CD14-positive monocyte (primary cell): ENCODE results near the gene RPS6KA5. TPM values are rescaled to one million over a fixed set of nuclear protein-coding genes. Genes with fewer than 3 reads are reported as not detected.

ENCODE experiments used
- DNase-seq, 3 donors: peaks; one replicate each; pipeline ENCODE4 v3.0.0-alpha.2; 2011 to 2022
- H2AFZ ChIP-seq: 2 replicates; pipeline ENCODE4 v1.6.0; 2012; ENCODE audit warnings: mild to moderate bottlenecking, low read depth, low read length, inconsistent platforms; ENCODE audit not compliant: insufficient read depth, poor library complexity, severe bottlenecking
- H3K27ac ChIP-seq, 2 donors: 1 replicate in 1 of 2; 2 replicates in 1 of 2; pipeline ENCODE4 v1.5.1; 2012 to 2013; ENCODE audit warnings: low read length in 2 of 2, control low read depth in 1 of 2, inconsistent platforms in 1 of 2, low read depth in 1 of 2, mild to moderate bottlenecking in 1 of 2
- H3K27me3 ChIP-seq, 2 donors: one replicate each; pipeline versions ENCODE4 v1.6.0 to v1.6.1; 2011 to 2013; ENCODE audit warnings: low read length in 2 of 2; ENCODE audit not compliant: control insufficient read depth in 2 of 2, insufficient read depth in 2 of 2
- H3K36me3 ChIP-seq, 2 donors: replicated peaks in 1 of 2; 1 replicate in 1 of 2; 2 replicates in 1 of 2; pipeline versions ENCODE4 v1.5.1 to v1.6.1; 2012 to 2013; ENCODE audit warnings: low read length in 2 of 2, control low read depth in 1 of 2, inconsistent platforms in 1 of 2, mild to moderate bottlenecking in 1 of 2; ENCODE audit not compliant: insufficient read depth in 2 of 2, control insufficient read depth in 1 of 2
- H3K4me1 ChIP-seq, 2 donors: 1 replicate in 1 of 2; 2 replicates in 1 of 2; pipeline versions ENCODE4 v1.5.1 to v1.6.1; 2012 to 2013; ENCODE audit warnings: low read length in 2 of 2, control low read depth in 1 of 2, inconsistent platforms in 1 of 2, mild to moderate bottlenecking in 1 of 2, moderate library complexity in 1 of 2; ENCODE audit not compliant: insufficient read depth in 2 of 2, control insufficient read depth in 1 of 2
- H3K4me2 ChIP-seq: replicated peaks from 2 replicates; pipeline ENCODE3; 2012; ENCODE audit warnings: low read length, moderate library complexity, mild to moderate bottlenecking; ENCODE audit not compliant: poor library complexity, severe bottlenecking; ENCODE audit errors: extremely low read depth
- H3K4me3 ChIP-seq, 3 experiments: fragments of 200-600 bp in 1 of 3; sonication (generic) in 1 of 3; replicated peaks in 1 of 3; 1 replicate in 2 of 3; 2 replicates in 1 of 3; pipeline ENCODE4 v1.5.1; 2011 to 2013; ENCODE audit warnings: low read length in 3 of 3, mild to moderate bottlenecking in 3 of 3, control low read depth in 2 of 3, low read depth in 2 of 3, inconsistent platforms in 1 of 3, moderate library complexity in 1 of 3
- H3K79me2 ChIP-seq: 2 replicates; pipeline ENCODE4 v1.6.0; 2012; ENCODE audit warnings: mild to moderate bottlenecking, control low read depth, inconsistent platforms, low read length, moderate library complexity; ENCODE audit not compliant: insufficient read depth
- H3K9ac ChIP-seq: 2 replicates; pipeline ENCODE4 v1.6.0; 2017; ENCODE audit warnings: low read length, mild to moderate bottlenecking; ENCODE audit not compliant: insufficient read depth, poor library complexity, severe bottlenecking
- H3K9me3 ChIP-seq, 2 donors: replicated peaks in 1 of 2; 1 replicate in 1 of 2; 2 replicates in 1 of 2; pipeline versions ENCODE4 v1.5.1 to v1.6.1; 2012 to 2013; ENCODE audit warnings: low read length in 2 of 2, control low read depth in 1 of 2; ENCODE audit not compliant: control insufficient read depth in 1 of 2, insufficient read depth in 1 of 2
- H4K20me1 ChIP-seq: 2 replicates; pipeline ENCODE4 v1.6.0; 2012; ENCODE audit warnings: mild to moderate bottlenecking, low read length, control low read depth, moderate library complexity; ENCODE audit not compliant: insufficient read depth
- H3K27ac Mint-ChIP-seq, 7 donors: one replicate each; pipeline ENCODE4 v1.8.0; 2020; ENCODE audit warnings: mild to moderate bottlenecking in 7 of 7, mixed read lengths in 7 of 7, moderate library complexity in 6 of 7, inconsistent platforms in 2 of 7
- H3K27me3 Mint-ChIP-seq, 3 donors: one replicate each; pipeline ENCODE4 v1.8.0; 2021 to 2022; ENCODE audit warnings: low read depth in 3 of 3, mild to moderate bottlenecking in 3 of 3, mixed read lengths in 3 of 3, moderate library complexity in 3 of 3, inconsistent platforms in 1 of 3
- H3K36me3 Mint-ChIP-seq, 2 donors: one replicate each; pipeline ENCODE4 v1.8.0; 2020; ENCODE audit warnings: mixed read lengths in 2 of 2, inconsistent platforms in 1 of 2, mild to moderate bottlenecking in 1 of 2
- H3K4me1 Mint-ChIP-seq: one replicate; pipeline ENCODE4 v1.8.0; 2020; ENCODE audit warnings: mild to moderate bottlenecking, mixed read lengths
- H3K4me3 Mint-ChIP-seq, 2 donors: one replicate each; pipeline ENCODE4 v1.8.0; 2020; ENCODE audit warnings: mild to moderate bottlenecking in 2 of 2, mixed read lengths in 2 of 2, moderate library complexity in 1 of 2
- H3K9me3 Mint-ChIP-seq, 7 donors: one replicate each; pipeline ENCODE4 v1.8.0; 2020 to 2022; ENCODE audit warnings: mixed read lengths in 7 of 7, mild to moderate bottlenecking in 6 of 7, moderate library complexity in 6 of 7, inconsistent platforms in 2 of 7
- CTCF ChIP-seq: fragments of 200-600 bp; IDR thresholded peaks from one replicate; pipeline ENCODE4 v1.8.0; 2022; ENCODE audit warnings: antibody characterized with exemption, mild to moderate bottlenecking
- WGBS: methylation state at CpG from one replicate; pipeline ENCODE4 v1.1.5; 2013; ENCODE audit warnings: missing lambda C conversion rate; ENCODE audit not compliant: insufficient coverage; 5-methylcytosine and 5-hydroxymethylcytosine counted together
- intact Hi-C, 2 donors: fragments of 100-400 bp; cut with micrococcal nuclease; formaldehyde crosslinking; loops; one replicate each; pipeline versions ENCODE4 v1.15.0 to v1.15.1; 2023
- polyA plus RNA-seq, 3 donors: library from polyadenylated mRNA; depleted of rRNA in 1 of 3; unstranded in 2 of 3; stranded (reverse) in 1 of 3; fragments of 300-500 nt in 2 of 3; fragments of >200 nt in 1 of 3; fragmentation: Illumina TruSeq in 2 of 3; gene quantifications; 1 replicate in 2 of 3; 2 replicates in 1 of 3; pipeline ENCODE4 v1.2.3, GENCODE V29; 2012 to 2021

The RPS6KA5 gene
- polyA plus RNA-seq, 3 donors, result 4.4 to 10.1 (median 7.9) TPM

- Mint-ChIP-seq H3K27ac (no peak overlapping the region), H3K36me3 (peaks cover 37 to 44% of the 10 kb centered on the region in 2 donors), H3K9me3 (no peaks in the 10 kb centered on the region), H3K27me3 (no peaks in the 10 kb centered on the region), H3K4me1 (no peaks in the 10 kb centered on the region), H3K4me3 (no peak overlapping the region)
- Histone ChIP-seq H3K9me3 (no peaks in the 10 kb centered on the region), H4K20me1 (no peaks in the 10 kb centered on the region), H3K4me3 (no peak overlapping the region), H3K36me3 (peaks cover 22 to 44% of the 10 kb centered on the region in 2 donors), H3K4me1 (no peaks in the 10 kb centered on the region), H3K9ac (no peak overlapping the region), H3K27ac (no peak overlapping the region), H3K27me3 (no peaks in the 10 kb centered on the region), H3K79me2 (no peaks in the 10 kb centered on the region), H3K4me2 (no peak overlapping the region), H2AFZ (no peak overlapping the region)
- intact Hi-C loops, result no loop called here
- WGBS, result no CpG with 5 or more reads among the region's 9 CpGs
- DNase-seq, result no peak
- TF ChIP-seq CTCF, result no peak
These were observed 188.7 kb downstream of the RPS6KA5 start for GRCh38 chr14:90871605-90872233.

DNA sequence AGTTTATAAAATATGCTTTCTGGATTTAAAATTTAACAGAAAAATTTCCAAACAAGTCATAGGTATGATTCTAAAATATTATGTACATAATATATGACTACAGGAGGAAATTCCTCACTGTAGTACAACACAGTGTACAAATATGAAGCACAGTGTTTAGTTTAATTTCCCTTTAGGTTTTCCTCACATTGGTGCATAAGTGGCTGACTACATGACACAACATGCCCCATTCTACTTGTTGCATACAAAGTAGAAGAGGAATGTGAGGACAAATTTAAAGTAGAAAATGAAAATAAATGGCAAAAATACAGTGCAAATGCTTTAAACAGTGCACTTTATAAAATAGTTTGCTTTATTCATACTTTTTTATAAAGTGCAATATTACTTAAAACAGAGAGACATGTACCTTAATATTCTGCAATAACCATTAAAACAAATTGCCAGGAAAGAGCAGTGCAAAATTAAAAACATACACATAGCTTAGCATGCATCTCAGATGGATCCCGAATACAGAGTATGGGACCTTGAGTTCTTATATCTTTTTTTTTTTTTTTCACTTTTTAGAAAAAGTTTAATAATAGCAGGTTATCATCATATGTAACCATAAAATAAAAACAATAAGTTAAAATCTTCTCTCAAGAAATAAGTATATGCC lies 189.4 kb downstream of the RPS6KA5 start:
- H3K9me3 Mint-ChIP-seq, result no peaks in the 10 kb centered on the region
- Histone ChIP-seq H3K9ac (no peak overlapping the region), H3K79me2 (no peaks in the 10 kb centered on the region), H3K4me1 (no peaks in the 10 kb centered on the region), H3K27me3 (no peaks in the 10 kb centered on the region), H3K9me3 (no peaks in the 10 kb centered on the region), H4K20me1 (no peaks in the 10 kb centered on the region), H3K27ac (no peak overlapping the region), H3K36me3 (peaks cover 22 to 40% of the 10 kb centered on the region in 2 donors), H3K4me2 (no peak overlapping the region), H2AFZ (no peak overlapping the region), H3K4me3 (no peak overlapping the region)
- no peak for DNase-seq
- H3K27me3 Mint-ChIP-seq, result no peaks in the 10 kb centered on the region
- intact Hi-C loops, result no loop called here
- no peak for TF ChIP-seq CTCF
- no peak overlapping the region for H3K27ac Mint-ChIP-seq
- H3K4me1 Mint-ChIP-seq, result no peaks in the 10 kb centered on the region
- peaks cover 32 to 38% of the 10 kb centered on the region in 2 donors for H3K36me3 Mint-ChIP-seq
- H3K4me3 Mint-ChIP-seq, result no peak overlapping the region
- no CpG with 5 or more reads among the region's 1 CpG for WGBS
